Type B pancreatic cell (in vitro differentiated cells): Measurements from ENCODE around the gene TAF3. TPM values are rescaled to one million over a fixed set of nuclear protein-coding genes. Genes with fewer than 3 reads are reported as not detected.

Experiments used
- DNase-seq: peaks from one replicate; pipeline ENCODE4 v3.0.0; 2021; ENCODE audit warnings: mixed read lengths; ENCODE audit not compliant: unreplicated experiment; ENCODE audit errors: extremely low spot score
- H3K27ac Mint-ChIP-seq: 2 replicates; pipeline ENCODE4 v1.8.0; 2021; ENCODE audit warnings: mild to moderate bottlenecking, mixed read lengths
- H3K27me3 Mint-ChIP-seq: 2 replicates; pipeline ENCODE4 v1.8.0; 2021; ENCODE audit warnings: mixed read lengths
- H3K36me3 Mint-ChIP-seq: 2 replicates; pipeline ENCODE4 v1.8.0; 2021; ENCODE audit warnings: mixed read lengths
- H3K4me1 Mint-ChIP-seq: one replicate; pipeline ENCODE4 v1.8.0; 2021; ENCODE audit warnings: mixed read lengths; ENCODE audit not compliant: unreplicated experiment
- H3K4me3 Mint-ChIP-seq: 2 replicates; pipeline ENCODE4 v1.8.0; 2021; ENCODE audit warnings: mild to moderate bottlenecking, mixed read lengths
- H3K9me3 Mint-ChIP-seq: 2 replicates; pipeline ENCODE4 v1.8.0; 2021; ENCODE audit warnings: mixed read lengths
- CTCF ChIP-seq: fragments of 200-600 bp; sonication (generic); conservative IDR thresholded peaks from 2 replicates; pipeline ENCODE4 v1.5.0; 2021; ENCODE audit warnings: antibody characterized with exemption, mild to moderate bottlenecking
- total RNA-seq: library from RNA; stranded (reverse); gene quantifications from 2 replicates; pipeline ENCODE4 v1.2.1, GENCODE V29; 2021; ENCODE audit warnings: low replicate concordance

TAF3 gene
- total RNA-seq, 1 donor from 2014 or later = 9.9 TPM

GRCh38 chr10:8042721-8043568, 224.6 kb downstream of the TAF3 start:
- Mint-ChIP-seq H3K36me3 (peaks cover 4% of the 10 kb centered on the region), H3K4me3 (peak overlapping the region; percentile 55), H3K27ac (peak overlapping the region; percentile 30), H3K9me3 (no peaks in the 10 kb centered on the region), H3K27me3 (peaks cover 100% of the 10 kb centered on the region), H3K4me1 (peaks cover 33% of the 10 kb centered on the region)
- no peak for TF ChIP-seq CTCF
- no peak for DNase-seq

- H3K4me3 Mint-ChIP-seq = peak overlapping the region; percentile 86
- no peak for DNase-seq
- TF ChIP-seq CTCF = peak; percentile 47
Observed at GRCh38 chr10:8043569-8044306, 225.4 kb downstream of the TAF3 start.

GRCh38 chr10:8044331-8044907, 226.1 kb downstream of the TAF3 start:
- no peak for DNase-seq
- Mint-ChIP-seq H3K9me3 (no peaks in the 10 kb centered on the region), H3K4me1 (peaks cover 33% of the 10 kb centered on the region), H3K27ac (peak overlapping the region; percentile 66), H3K4me3 (peak overlapping the region; percentile 86), H3K36me3 (peaks cover 4% of the 10 kb centered on the region), H3K27me3 (peaks cover 99% of the 10 kb centered on the region)
- no peak for TF ChIP-seq CTCF

More at GRCh38 chr10:8043569-8044306, 225.4 kb downstream of the TAF3 start:
- Mint-ChIP-seq H3K27ac (peak overlapping the region; percentile 66), H3K36me3 (peaks cover 4% of the 10 kb centered on the region), H3K27me3 (peaks cover 100% of the 10 kb centered on the region), H3K4me1 (peaks cover 33% of the 10 kb centered on the region), H3K9me3 (no peaks in the 10 kb centered on the region)

GRCh38 chr10:8044908-8045725, 226.8 kb downstream of the TAF3 start:
- Mint-ChIP-seq H3K4me1 (peaks cover 33% of the 10 kb centered on the region), H3K9me3 (no peaks in the 10 kb centered on the region), H3K27me3 (peaks cover 92% of the 10 kb centered on the region), H3K36me3 (peaks cover 4% of the 10 kb centered on the region), H3K4me3 (peak overlapping the region; percentile 86), H3K27ac (peak overlapping the region; percentile 74)
- no peak for DNase-seq
- no peak for TF ChIP-seq CTCF
